Nephron (organoid): ENCODE results near the gene CFAP210.

Experiments
- H3K27ac Mint-ChIP-seq, 3 experiments: 2 replicates each; pipeline ENCODE4 v1.8.0; 2020; ENCODE audit warnings: mixed read lengths in 3 of 3, mild to moderate bottlenecking in 2 of 3, moderate library complexity in 1 of 3
- H3K27me3 Mint-ChIP-seq: 2 replicates; pipeline ENCODE4 v1.8.0; 2021; ENCODE audit warnings: low read depth, mild to moderate bottlenecking, moderate library complexity, mixed read lengths
- H3K36me3 Mint-ChIP-seq: 2 replicates; pipeline ENCODE4 v1.8.0; 2020; ENCODE audit warnings: low read depth, mixed read lengths
- H3K4me1 Mint-ChIP-seq: 2 replicates; pipeline ENCODE4 v1.8.0; 2020; ENCODE audit warnings: mixed read lengths
- H3K4me3 Mint-ChIP-seq, 3 experiments: 2 replicates each; pipeline ENCODE4 v1.8.0; 2020; ENCODE audit warnings: mild to moderate bottlenecking in 3 of 3, mixed read lengths in 3 of 3, moderate library complexity in 2 of 3
- H3K9me3 Mint-ChIP-seq: 2 replicates; pipeline ENCODE4 v1.8.0; 2020; ENCODE audit warnings: mixed read lengths
- CTCF ChIP-seq, 3 experiments: fragments of 200-600 bp; sonication (generic); IDR thresholded peaks; one replicate each; pipeline ENCODE4 v1.5.0; 2021; ENCODE audit warnings: antibody characterized with exemption in 3 of 3; ENCODE audit not compliant: unreplicated experiment in 3 of 3

CFAP210 gene

GRCh38 chr2:169735623-169736022 lies 41.4 kb upstream of the CFAP210 start:
- H3K36me3 Mint-ChIP-seq = peaks cover 12% of the 10 kb centered on the region
- H3K27me3 Mint-ChIP-seq = peaks cover 9% of the 10 kb centered on the region
- H3K27ac Mint-ChIP-seq = peak overlapping the region; percentile 2 to 16 (median 14)
- peaks cover 32% of the 10 kb centered on the region for H3K4me1 Mint-ChIP-seq
- H3K4me3 Mint-ChIP-seq = peak overlapping the region; percentile 71 to 97 (median 93)
- no peaks in the 10 kb centered on the region for H3K9me3 Mint-ChIP-seq
- no peak for TF ChIP-seq CTCF (IDR thresholded peaks at IDR 0.05; ENCODE audit: unreplicated experiment in 3 of 3)

- H3K9me3 Mint-ChIP-seq = no peaks in the 10 kb centered on the region
- no peak for TF ChIP-seq CTCF (IDR thresholded peaks at IDR 0.05; ENCODE audit: unreplicated experiment in 3 of 3)
- peak overlapping the region in 2 of 3 experiments; percentile 73 to 89 for H3K27ac Mint-ChIP-seq
- H3K4me3 Mint-ChIP-seq = peak overlapping the region; percentile 92 to 97 (median 93)
- H3K4me1 Mint-ChIP-seq = peaks cover 28% of the 10 kb centered on the region
- peaks cover 9% of the 10 kb centered on the region for H3K27me3 Mint-ChIP-seq
- H3K36me3 Mint-ChIP-seq = peaks cover 3% of the 10 kb centered on the region
Measured at GRCh38 chr2:169734169-169734847, 40.1 kb upstream of the CFAP210 start.

GRCh38 chr2:169732583-169733358 lies 38.6 kb upstream of the CFAP210 start:
- peak overlapping the region; percentile 56 to 94 (median 67) for H3K27ac Mint-ChIP-seq
- TF ChIP-seq CTCF (IDR thresholded peaks at IDR 0.05; ENCODE audit: unreplicated experiment in 3 of 3) = no peak
- no peaks in the 10 kb centered on the region for H3K9me3 Mint-ChIP-seq
- H3K4me3 Mint-ChIP-seq = peak overlapping the region; percentile 89 to 97 (median 94)
- peaks cover 24% of the 10 kb centered on the region for H3K4me1 Mint-ChIP-seq
- peaks cover 9% of the 10 kb centered on the region for H3K27me3 Mint-ChIP-seq
- H3K36me3 Mint-ChIP-seq = no peaks in the 10 kb centered on the region

- H3K9me3 Mint-ChIP-seq = no peaks in the 10 kb centered on the region
- no peak for TF ChIP-seq CTCF (IDR thresholded peaks at IDR 0.05; ENCODE audit: unreplicated experiment in 3 of 3)
- H3K27ac Mint-ChIP-seq = peak overlapping the region in 2 of 3 experiments; percentile 32 to 33
- H3K4me1 Mint-ChIP-seq = peaks cover 21% of the 10 kb centered on the region
- H3K36me3 Mint-ChIP-seq = no peaks in the 10 kb centered on the region
- H3K27me3 Mint-ChIP-seq = peaks cover 9% of the 10 kb centered on the region
- peak overlapping the region; percentile 69 to 83 (median 73) for H3K4me3 Mint-ChIP-seq
Measured at GRCh38 chr2:169732075-169732474, 37.9 kb upstream of the CFAP210 start.

GRCh38 chr2:169729274-169729605 lies 35.0 kb upstream of the CFAP210 start:
- no peak for TF ChIP-seq CTCF (IDR thresholded peaks at IDR 0.05; ENCODE audit: unreplicated experiment in 3 of 3)
- Mint-ChIP-seq H3K27me3 (peaks cover 9% of the 10 kb centered on the region), H3K4me1 (no peaks in the 10 kb centered on the region), H3K4me3 (no peak overlapping the region), H3K27ac (no peak overlapping the region), H3K36me3 (no peaks in the 10 kb centered on the region), H3K9me3 (no peaks in the 10 kb centered on the region)
